Measurements from ENCODE around the gene PPM1D.
"Not testable (repeated sequence)": the region's sequence is repeated elsewhere in the genome, so short reads cannot be mapped to it uniquely, and the experiment has no call there.

Gene PPM1D

DNA sequence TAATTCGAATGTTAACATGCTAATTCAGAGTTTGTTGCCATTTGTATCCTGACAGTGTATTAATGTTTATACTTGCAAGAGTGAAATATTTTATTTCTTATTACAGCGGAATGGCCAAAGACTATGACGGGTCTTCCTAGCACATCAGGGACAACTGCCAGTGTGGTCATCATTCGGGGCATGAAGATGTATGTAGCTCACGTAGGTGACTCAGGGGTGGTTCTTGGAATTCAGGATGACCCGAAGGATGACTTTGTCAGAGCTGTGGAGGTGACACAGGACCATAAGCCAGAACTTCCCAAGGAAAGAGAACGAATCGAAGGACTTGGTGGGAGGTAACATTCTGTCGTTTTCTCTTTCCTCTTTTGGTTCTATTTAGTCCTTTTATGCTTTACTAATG, 23.4 kb downstream of the PPM1D start:
- DNase-seq = no peak

DNA sequence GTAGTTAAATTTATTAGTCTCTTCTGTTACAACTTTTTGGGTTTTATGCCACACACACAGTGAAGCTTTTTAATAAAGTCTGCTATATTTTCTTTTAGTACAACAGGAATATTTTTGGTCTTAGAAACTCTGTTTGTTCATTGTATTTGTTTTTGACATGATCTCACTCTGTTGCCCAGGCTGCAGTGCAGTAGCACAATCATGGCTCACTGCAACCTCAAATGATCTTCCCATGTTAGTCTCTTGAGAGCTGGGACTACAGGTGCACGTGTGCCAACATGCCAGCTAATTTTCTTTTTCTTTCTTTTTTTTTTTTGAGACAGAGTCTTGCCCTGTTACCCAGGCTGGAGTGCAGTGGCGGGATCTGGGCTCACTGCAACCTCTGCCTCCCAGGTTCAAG, 27.1 kb downstream of the PPM1D start:
- DNase-seq = no peak

DNA sequence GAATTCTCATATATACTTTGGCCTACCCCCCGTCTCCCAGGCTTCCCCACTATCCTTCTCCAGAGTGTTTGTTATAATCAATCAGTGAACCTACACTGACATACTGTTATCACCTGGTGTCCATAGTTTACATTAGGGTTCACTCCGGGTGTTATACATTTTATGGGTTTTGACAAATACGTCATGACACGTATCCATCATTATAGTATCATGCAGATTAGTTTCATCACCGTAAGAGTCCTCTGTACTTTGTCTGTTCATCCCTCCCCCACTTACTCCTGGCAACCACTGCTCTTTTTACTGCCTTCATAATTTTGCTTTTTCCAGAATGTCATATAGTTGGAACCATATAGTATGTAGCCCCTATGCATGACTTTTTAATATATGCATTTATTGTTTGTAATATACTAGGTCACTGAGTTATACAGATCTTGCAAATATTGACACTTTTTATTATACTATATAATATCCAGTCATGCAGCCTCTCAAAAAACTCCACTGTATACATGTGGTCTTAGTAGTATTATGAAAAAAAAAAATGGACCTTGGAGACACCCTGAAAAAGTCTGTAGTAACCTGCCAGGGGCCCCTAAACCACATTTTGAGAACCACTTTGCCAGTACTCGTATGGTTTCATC, 28.4 kb downstream of the PPM1D start:
- DNase-seq = no peak

- no peak for DNase-seq
Measured at GRCh38 chr17:60629120-60629519, 29.1 kb downstream of the PPM1D start.

DNA sequence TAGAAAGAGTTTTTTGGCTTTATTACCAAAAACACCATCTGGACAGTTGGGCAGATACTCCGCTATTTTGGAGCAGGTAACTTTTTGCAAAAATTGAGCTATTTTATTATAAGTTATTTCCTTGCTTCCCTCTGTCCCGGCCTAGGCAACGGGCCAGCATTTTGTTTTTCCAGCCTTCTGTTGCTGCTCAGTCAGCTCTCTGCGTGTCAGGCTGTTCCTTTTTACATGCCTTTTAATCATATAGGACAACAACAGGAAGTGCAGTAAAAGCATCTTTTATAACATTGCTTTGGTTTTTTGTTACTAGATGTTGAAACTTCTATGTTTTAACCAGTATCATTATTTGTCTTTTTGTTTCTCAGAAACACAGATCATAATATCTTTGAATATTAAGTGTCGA, 30.4 kb downstream of the PPM1D start:
- no peak for DNase-seq

DNA sequence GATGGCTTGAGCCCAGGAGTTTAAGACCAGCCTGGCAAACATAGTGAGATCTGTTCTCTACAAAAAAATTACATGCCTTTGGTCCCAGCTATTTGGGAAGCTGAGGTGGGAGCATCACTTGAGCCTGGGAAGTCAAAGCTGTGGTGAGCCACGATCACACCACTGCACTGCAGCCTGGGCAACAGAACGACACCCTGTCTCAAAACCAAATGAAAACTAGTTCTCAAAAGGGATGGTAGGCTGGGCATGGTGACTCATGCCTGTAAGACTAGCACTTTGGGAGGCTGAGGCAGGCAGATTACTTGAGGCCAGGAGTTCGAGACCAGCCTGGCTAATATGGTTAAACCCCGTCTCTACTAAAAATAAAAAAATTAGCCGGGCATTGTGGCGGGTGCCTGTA, 31.1 kb downstream of the PPM1D start:
- no peak for DNase-seq

DNA sequence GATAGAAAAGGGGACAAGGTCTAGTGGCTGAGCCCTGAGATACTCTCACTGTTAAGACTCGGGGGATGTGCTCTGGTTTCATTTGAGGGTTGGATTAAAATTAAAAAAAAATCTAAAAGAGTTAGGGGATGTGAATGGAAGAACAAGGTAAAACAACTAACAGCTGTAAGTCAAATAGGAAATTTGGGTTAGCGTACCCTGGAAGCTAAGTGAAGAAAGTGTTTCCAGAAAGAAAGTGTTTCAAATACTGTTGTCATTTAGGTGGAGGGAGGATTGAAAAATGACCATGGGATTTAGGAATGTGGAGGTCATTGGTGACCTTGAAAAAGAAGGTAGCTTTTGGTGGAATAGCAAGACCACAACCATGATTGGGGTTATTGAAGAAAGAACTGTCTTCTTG, 37.7 kb downstream of the PPM1D start:
- no peak for DNase-seq

DNA sequence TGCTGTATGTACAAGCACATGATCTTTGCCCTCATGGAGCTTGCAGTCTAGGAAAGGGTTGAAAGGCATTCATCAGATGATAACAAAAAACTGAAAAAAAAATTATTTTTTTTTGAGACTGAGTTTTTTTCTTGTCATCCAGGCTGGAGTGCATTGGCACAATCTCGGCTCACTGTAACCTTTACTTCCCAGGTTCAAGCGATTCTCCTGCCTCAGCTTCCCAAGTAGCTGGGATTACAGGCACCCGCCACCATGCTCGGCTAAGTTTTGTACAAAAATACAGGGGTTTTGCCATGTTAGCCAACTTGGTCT, 39.0 kb downstream of the PPM1D start:
- no peak for DNase-seq

GRCh38 chr17:60640503-60640902, 40.5 kb downstream of the PPM1D start:
- no peak for DNase-seq

DNA sequence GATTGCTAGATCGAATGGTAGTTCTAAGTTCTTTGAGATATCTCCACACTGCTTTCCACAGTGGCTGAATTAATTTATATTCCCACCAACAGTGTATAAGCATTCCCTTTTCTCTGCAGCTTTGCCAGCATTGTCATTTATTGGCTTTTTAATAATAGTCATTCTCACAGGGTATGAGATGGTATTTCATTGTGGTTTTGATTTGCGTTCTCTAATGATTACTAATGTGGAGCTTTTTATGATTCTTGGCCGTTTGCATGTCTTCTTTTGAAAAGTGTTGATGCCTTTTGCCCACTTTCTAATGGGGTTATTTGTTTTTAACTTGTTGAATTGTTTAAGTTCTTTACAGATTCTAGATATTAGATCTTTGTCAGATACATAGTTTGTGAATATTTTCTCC, 41.1 kb downstream of the PPM1D start:
- no peak for DNase-seq

DNA sequence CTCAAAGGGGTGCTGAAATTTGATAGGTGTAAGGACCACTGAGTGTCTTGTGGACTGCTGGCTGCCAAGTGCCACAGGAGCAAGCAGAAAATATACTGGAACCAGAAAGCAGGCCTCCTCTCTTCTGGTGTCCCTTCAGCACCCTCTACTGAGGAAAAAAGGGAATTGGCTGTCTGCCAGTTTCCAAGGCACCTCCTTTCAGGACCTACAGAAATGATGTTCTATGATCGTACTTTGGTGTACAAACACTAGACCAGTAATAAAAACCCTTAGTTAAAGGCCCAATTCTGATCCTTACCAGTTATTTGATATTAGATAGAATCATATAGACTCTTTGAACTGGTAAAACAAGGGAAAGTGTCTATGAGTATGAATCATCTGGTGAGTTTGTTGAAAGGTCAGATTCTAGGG, 41.8 kb downstream of the PPM1D start:
- DNase-seq = peak; percentile 68

DNA sequence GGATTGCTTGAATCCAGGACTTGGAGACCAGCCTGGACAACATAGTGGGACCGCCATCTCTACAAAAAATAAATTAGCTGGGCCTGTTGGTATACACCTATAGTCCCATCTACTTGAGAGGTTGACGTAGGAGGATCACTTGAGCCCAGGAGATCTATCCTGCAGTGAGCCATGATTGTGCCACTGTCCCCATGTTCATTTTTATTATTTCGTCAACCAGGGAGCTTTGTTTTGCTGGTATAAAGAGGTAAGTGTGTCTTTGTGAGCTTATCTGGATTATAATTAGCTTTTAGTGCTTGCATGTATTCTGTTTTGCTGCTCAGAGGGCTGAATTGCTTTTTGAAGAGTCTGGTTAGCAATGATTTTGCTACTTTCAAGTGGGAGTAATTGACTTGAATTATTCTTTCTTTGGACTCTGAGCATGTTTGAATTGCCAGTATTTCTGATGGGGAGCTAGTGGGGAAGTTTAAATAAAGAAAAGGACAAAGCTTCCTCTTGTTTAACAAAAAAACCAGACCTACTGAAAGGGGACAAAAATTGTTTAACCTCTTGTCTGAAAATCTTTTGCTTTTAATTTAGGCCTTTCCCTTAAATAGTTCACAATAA, 46.0 kb downstream of the PPM1D start:
- DNase-seq = no peak

DNA sequence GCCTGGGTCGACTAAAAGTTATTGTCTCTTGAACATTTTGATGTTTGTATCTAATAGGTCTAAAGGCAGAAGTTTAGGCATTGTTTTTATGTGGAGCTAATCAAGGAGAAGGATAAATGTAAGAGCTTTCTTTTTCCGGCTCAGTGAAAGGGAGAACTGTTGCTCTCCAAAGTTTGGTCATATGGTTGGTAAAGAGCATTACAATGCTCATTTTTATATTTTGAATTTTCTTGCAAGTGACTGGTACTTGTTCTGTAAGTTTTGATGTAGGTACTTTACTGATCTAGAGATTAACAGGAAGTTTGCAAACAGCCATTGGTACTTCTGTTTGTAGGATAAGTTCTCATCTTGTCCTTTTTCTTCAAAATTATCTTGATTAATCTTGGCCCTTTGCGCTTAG, 46.7 kb downstream of the PPM1D start:
- no peak for DNase-seq

DNA sequence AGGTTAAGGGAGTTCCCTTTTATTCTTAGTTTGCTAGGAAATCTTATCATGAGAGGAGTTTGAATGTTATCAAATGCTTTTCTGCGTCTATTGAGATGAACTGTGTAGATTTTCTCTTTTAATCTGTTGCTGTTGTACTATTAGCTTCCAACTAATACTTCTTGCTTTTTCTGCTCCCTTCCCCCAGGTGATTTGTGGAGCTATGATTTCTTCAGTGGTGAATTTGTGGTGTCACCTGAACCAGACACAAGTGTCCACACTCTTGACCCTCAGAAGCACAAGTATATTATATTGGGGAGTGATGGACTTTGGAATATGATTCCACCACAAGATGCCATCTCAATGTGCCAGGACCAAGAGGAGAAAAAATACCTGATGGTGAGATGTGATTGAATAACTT, 47.7 kb downstream of the PPM1D start:
- no peak for DNase-seq

- no peak for DNase-seq
Measured at GRCh38 chr17:60652454-60653247, 52.7 kb downstream of the PPM1D start.

GRCh38 chr17:60653569-60653968, 53.6 kb downstream of the PPM1D start:
- DNase-seq = no peak

DNA sequence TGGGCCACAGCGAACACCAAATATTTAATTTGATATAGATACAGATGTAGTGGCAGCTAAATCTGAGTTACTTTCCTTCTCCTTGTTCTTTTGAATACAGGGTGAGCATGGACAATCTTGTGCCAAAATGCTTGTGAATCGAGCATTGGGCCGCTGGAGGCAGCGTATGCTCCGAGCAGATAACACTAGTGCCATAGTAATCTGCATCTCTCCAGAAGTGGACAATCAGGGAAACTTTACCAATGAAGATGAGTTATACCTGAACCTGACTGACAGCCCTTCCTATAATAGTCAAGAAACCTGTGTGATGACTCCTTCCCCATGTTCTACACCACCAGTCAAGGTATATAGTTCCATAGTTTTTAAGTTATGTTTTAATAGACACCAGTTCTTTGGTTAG, 56.5 kb downstream of the PPM1D start:
- no peak for DNase-seq

GRCh38 chr17:60659156-60659555, 59.2 kb downstream of the PPM1D start:
- no peak for DNase-seq

DNA sequence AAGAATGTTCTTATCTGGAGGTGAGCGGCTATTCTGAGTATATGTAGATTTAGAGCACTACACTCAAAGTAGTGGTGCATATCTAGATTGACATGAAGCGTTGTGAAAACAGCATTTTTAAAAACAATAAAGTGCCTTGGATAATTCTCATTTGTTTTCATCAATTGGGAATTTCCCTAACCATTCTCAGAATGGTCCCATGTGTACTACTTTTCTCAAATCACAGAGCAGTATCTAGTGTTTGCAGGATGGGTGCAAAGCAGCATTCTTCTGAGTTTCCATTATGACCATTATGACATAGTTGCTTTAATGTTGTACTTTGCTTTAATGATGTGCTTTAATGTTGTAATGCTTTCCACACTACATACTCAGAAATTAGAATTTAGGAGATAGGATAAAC, 61.5 kb downstream of the PPM1D start:
- DNase-seq = no peak

DNA sequence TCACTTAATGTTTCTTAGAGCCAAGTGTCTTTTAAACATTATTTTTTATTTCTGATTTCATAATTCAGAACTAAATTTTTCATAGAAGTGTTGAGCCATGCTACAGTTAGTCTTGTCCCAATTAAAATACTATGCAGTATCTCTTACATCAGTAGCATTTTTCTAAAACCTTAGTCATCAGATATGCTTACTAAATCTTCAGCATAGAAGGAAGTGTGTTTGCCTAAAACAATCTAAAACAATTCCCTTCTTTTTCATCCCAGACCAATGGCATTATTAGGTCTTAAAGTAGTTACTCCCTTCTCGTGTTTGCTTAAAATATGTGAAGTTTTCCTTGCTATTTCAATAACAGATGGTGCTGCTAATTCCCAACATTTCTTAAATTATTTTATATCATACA, 64.0 kb downstream of the PPM1D start:
- no peak for DNase-seq

DNA sequence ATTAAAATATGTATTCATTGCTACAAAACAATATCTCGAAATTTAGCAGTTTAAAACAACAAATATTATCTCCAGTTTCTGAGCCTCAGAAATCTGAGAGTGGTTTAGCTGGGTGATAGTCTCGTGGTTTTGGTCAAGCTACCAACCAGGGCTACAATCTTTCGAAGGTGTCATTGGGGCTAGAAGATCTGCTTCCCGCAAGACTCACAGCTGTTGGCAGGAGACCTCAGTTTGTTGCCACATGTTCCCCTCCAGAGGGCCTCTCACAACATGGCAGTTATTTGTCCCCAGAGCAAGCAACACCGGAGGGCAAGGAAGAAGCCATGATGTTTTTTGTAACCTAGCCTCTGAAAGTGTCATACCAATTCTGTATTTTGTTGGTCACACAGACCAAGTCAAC, 65.6 kb downstream of the PPM1D start:
- DNase-seq = no peak

DNA sequence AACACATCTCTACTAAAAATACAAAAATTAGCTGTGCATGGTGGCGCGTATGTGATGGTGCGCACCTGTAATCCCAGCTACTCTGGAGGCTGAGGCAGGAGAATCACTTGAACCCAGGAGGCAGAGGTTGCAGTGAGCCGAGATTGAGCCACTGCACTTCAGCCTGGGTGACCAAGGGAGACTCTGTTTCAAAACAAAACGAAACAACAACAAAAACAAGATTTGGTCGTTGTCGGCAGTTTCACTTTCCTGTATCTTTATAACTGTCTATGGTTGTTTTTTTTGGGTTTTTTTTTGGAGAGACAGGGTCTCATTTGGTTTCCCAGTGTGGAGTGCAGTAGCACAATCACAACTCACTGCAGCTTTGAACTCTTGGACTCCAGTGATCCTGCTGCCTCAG, 68.7 kb downstream of the PPM1D start:
- not testable (repeated sequence) for DNase-seq

- DNase-seq = no peak
Measured at GRCh38 chr17:60671482-60671881, 71.5 kb downstream of the PPM1D start.

DNA sequence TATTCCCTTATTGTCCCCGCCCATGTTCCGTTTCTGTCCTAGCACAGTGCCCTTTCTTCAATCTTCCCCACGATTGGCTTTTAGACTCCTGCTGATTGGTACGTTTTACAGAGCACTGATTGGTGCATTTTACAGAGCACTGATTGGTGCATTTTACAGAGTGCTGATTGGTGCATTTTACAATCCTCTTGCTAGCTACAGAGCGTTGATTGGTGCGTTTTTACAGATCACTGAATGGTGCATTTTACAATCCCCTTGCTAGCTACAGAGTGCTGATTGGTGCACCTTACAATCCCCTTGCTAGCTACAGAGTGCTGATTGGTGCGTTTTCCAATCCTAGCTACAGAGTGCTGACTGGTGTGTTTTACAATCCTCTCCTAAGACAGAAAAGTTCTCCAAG, 74.6 kb downstream of the PPM1D start:
- not testable (repeated sequence) for DNase-seq

- DNase-seq = no peak
Measured at GRCh38 chr17:60675997-60676396, 76.0 kb downstream of the PPM1D start.
